H9 (cell line): Measurements from ENCODE around the gene DCXR. TPM values are rescaled to one million over a fixed set of nuclear protein-coding genes. Genes with fewer than 3 reads are reported as not detected.

Experiments used
- DNase-seq: peaks from one replicate; pipeline ENCODE4 v3.0.0-alpha.2; 2017
- H2AFZ ChIP-seq: one replicate; pipeline ENCODE4 v1.6.1; 2013; ENCODE audit warnings: mild to moderate bottlenecking, low read length, control low read depth, moderate library complexity
- H2AK5ac ChIP-seq: 2 replicates; pipeline ENCODE4 v1.6.1; 2013; ENCODE audit warnings: low read length, control low read depth, mixed read lengths; ENCODE audit not compliant: insufficient read length
- H2BK120ac ChIP-seq: one replicate; pipeline ENCODE4 v1.6.1; 2013; ENCODE audit warnings: low read depth, mild to moderate bottlenecking, low read length, control low read depth, inconsistent platforms; ENCODE audit not compliant: poor library complexity, severe bottlenecking
- H2BK12ac ChIP-seq: 2 replicates; pipeline ENCODE4 v1.6.1; 2013; ENCODE audit warnings: low read length, control low read depth, mixed read lengths, low read depth; ENCODE audit not compliant: insufficient read length
- H2BK15ac ChIP-seq: 2 replicates; pipeline ENCODE4 v1.6.1; 2013; ENCODE audit warnings: low read depth, low read length, control low read depth
- H2BK20ac ChIP-seq: one replicate; pipeline ENCODE4 v1.6.1; 2013; ENCODE audit warnings: low read depth, mild to moderate bottlenecking, low read length, control low read depth, inconsistent platforms; ENCODE audit not compliant: poor library complexity, severe bottlenecking
- H2BK5ac ChIP-seq: 2 replicates; pipeline ENCODE4 v1.6.1; 2013; ENCODE audit warnings: low read length, control low read depth, mixed read lengths; ENCODE audit not compliant: insufficient read length
- H3K14ac ChIP-seq: 2 replicates; pipeline ENCODE4 v1.6.1; 2013; ENCODE audit warnings: low read length, control low read depth; ENCODE audit not compliant: insufficient read depth
- H3K18ac ChIP-seq: 2 replicates; pipeline ENCODE4 v1.6.1; 2013; ENCODE audit warnings: low read depth, mild to moderate bottlenecking, mixed read lengths, low read length, control low read depth; ENCODE audit not compliant: insufficient read length
- H3K23ac ChIP-seq: 2 replicates; pipeline ENCODE4 v1.6.1; 2013; ENCODE audit warnings: low read length, control low read depth, mixed read lengths, low read depth; ENCODE audit not compliant: insufficient read length
- H3K23me2 ChIP-seq: 2 replicates; pipeline ENCODE4 v1.6.1; 2013; ENCODE audit warnings: low read depth, mild to moderate bottlenecking, mixed read lengths, low read length, control low read depth; ENCODE audit not compliant: insufficient read length, poor library complexity, severe bottlenecking
- H3K27ac ChIP-seq: 2 replicates; pipeline ENCODE4 v1.5.1; 2013; ENCODE audit warnings: low read length, control low read depth, mixed read lengths, low read depth; ENCODE audit not compliant: insufficient read length
- H3K27me3 ChIP-seq: 2 replicates; pipeline ENCODE4 v1.6.1; 2013; ENCODE audit warnings: low read length, control low read depth, inconsistent platforms; ENCODE audit not compliant: insufficient read depth
- H3K4ac ChIP-seq: 2 replicates; pipeline ENCODE4 v1.6.1; 2013; ENCODE audit warnings: low read depth, mild to moderate bottlenecking, control low read depth, inconsistent platforms, low read length, moderate library complexity
- H3K4me1 ChIP-seq: 2 replicates; pipeline ENCODE4 v1.6.1; 2013; ENCODE audit warnings: low read length, control low read depth, inconsistent platforms; ENCODE audit not compliant: insufficient read depth
- H3K4me2 ChIP-seq: 2 replicates; pipeline ENCODE4 v1.6.1; 2013; ENCODE audit warnings: low read length, control low read depth, mixed read lengths; ENCODE audit not compliant: insufficient read length, insufficient read depth
- H3K56ac ChIP-seq: 2 replicates; pipeline ENCODE4 v1.6.1; 2013; ENCODE audit warnings: low read depth, mild to moderate bottlenecking, mixed read lengths, low read length, control low read depth; ENCODE audit not compliant: insufficient read length
- H3K79me1 ChIP-seq: 2 replicates; pipeline ENCODE4 v1.6.1; 2013; ENCODE audit warnings: low read depth, mild to moderate bottlenecking, moderate library complexity, low read length, control low read depth, inconsistent platforms; ENCODE audit not compliant: insufficient read depth, poor library complexity, severe bottlenecking
- H3K79me2 ChIP-seq: 2 replicates; pipeline ENCODE4 v1.6.1; 2013; ENCODE audit warnings: low read length, control low read depth, inconsistent platforms; ENCODE audit not compliant: insufficient read depth
- H3K9ac ChIP-seq: 2 replicates; pipeline ENCODE4 v1.6.1; 2013; ENCODE audit warnings: low read length, control low read depth, mixed read lengths; ENCODE audit not compliant: insufficient read length; ENCODE audit errors: extremely low read depth
- H3K9me3 ChIP-seq: one replicate; pipeline ENCODE4 v1.6.1; 2013; ENCODE audit warnings: low read depth, low read length, inconsistent platforms; ENCODE audit not compliant: control insufficient read depth
- H3T11ph ChIP-seq: one replicate; pipeline ENCODE4 v1.6.1; 2013; ENCODE audit warnings: mild to moderate bottlenecking, low read length, control low read depth, inconsistent platforms
- H4K20me1 ChIP-seq: one replicate; pipeline ENCODE4 v1.6.1; 2013; ENCODE audit not compliant: control insufficient read depth, insufficient read length, insufficient read depth
- H4K5ac ChIP-seq: 2 replicates; pipeline ENCODE4 v1.6.1; 2013; ENCODE audit warnings: low read depth, mild to moderate bottlenecking, mixed read lengths, low read length, control low read depth; ENCODE audit not compliant: insufficient read length
- H4K8ac ChIP-seq: replicated peaks from 2 replicates; pipeline ENCODE4 v1.6.1; 2013; ENCODE audit warnings: low read length, control low read depth, mixed read lengths, low read depth; ENCODE audit not compliant: insufficient read length
- H4K91ac ChIP-seq: 2 replicates; pipeline ENCODE4 v1.6.1; 2013; ENCODE audit warnings: low read depth, mild to moderate bottlenecking, moderate library complexity, mixed read lengths, low read length, control low read depth; ENCODE audit not compliant: insufficient read length
- H3K27ac Mint-ChIP-seq, 3 experiments: 2 replicates in 2 of 3; 3 replicates in 1 of 3; pipeline ENCODE4 v1.8.0; 2020 to 2021; ENCODE audit warnings: mixed read lengths in 3 of 3, mild to moderate bottlenecking in 1 of 3, moderate library complexity in 1 of 3
- H3K27me3 Mint-ChIP-seq: 2 replicates; pipeline ENCODE4 v1.8.0; 2021; ENCODE audit warnings: low read depth, mild to moderate bottlenecking, moderate library complexity, mixed read lengths
- H3K36me3 Mint-ChIP-seq, 3 experiments: 2 replicates in 2 of 3; 3 replicates in 1 of 3; pipeline ENCODE4 v1.8.0; 2020 to 2021; ENCODE audit warnings: low read depth in 3 of 3, mixed read lengths in 3 of 3; ENCODE audit not compliant: insufficient read depth in 1 of 3
- H3K4me1 Mint-ChIP-seq, 2 experiments: 2 replicates each; pipeline ENCODE4 v1.8.0; 2020; ENCODE audit warnings: mixed read lengths in 2 of 2
- H3K4me3 Mint-ChIP-seq, 2 experiments: 2 replicates in 1 of 2; 3 replicates in 1 of 2; pipeline ENCODE4 v1.8.0; 2020 to 2021; ENCODE audit warnings: mild to moderate bottlenecking in 2 of 2, mixed read lengths in 2 of 2, moderate library complexity in 1 of 2
- H3K9me3 Mint-ChIP-seq, 2 experiments: 2 replicates in 1 of 2; 3 replicates in 1 of 2; pipeline ENCODE4 v1.8.0; 2020; ENCODE audit warnings: mild to moderate bottlenecking in 2 of 2, mixed read lengths in 2 of 2, moderate library complexity in 1 of 2
- WGBS: extraction: QIAGEN DNeasy Blood & Tissue Kit; methylation state at CpG from one replicate; pipeline ENCODE4 v1.1.7; 2013; ENCODE audit warnings: missing lambda C conversion rate, low lambda C conversion rate, mixed read lengths; ENCODE audit not compliant: insufficient read length; ENCODE audit errors: extremely low coverage; 5-methylcytosine and 5-hydroxymethylcytosine counted together
- total RNA-seq: library from RNA; stranded (reverse); gene quantifications from 2 replicates; pipeline ENCODE4 v1.2.1, GENCODE V29; 2021
- TF ChIP-seq, protein P1 (sequence below): fragments of 200-600 bp; sonication (generic); conservative IDR thresholded peaks from 3 replicates; pipeline ENCODE4 v1.8.0; 2021; ENCODE audit warnings: antibody characterized with exemption, mild to moderate bottlenecking

Gene DCXR
- total RNA-seq, 1 experiment from 2014 or later, result 93.6 TPM

DNA sequence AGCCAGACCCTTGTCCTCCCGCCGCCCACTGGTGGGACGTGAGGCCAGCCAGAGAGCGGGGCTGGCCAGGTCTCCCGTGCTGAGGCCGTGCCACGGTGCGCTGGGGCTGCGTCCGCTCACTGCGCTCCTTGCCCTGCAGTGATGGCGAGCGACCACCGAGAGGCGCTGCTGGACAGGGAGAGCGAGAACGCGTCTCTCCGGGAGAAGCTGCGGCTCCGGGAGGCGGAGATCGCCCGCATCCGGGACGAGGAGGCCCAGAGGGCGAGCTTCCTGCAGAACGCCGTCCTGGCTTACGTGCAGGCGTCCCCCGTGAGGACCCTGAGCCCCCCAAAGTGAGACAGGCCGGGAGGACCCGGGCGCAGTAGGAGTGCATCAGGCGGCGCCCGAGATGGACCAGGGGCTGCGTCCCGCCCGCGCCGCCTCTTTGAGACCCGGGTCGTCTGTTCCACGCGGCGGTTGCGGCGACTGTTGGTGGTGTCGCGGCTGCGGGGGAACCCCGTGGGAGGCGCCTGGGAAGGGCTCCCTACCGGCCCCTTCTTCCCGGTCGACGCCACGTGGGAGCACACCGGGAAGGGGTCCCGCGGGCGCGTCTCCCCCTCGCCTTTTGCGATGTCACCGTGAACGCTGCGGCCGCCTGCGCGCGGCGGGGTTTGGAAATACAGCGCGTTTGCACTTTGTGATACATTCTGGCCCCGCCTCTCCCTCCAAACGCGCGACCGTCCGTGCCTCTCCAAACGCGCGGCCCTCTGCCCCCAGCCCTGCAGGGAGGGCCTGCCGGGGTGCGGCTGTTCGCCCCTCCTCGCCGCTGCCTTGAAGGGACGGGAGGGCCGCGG lies 6.8 kb downstream of the DCXR start:
- no peaks in the 10 kb centered on the region for H3K4me1 ChIP-seq
- H2BK120ac ChIP-seq, result no peak overlapping the region
- no peak overlapping the region for H4K8ac ChIP-seq
- no peak overlapping the region for H2BK20ac ChIP-seq
- H2BK5ac ChIP-seq, result no peak overlapping the region
- WGBS, result no CpG with 5 or more reads among the region's 94 CpGs
- H4K5ac ChIP-seq, result no peak overlapping the region
- TF ChIP-seq, protein P1, sequence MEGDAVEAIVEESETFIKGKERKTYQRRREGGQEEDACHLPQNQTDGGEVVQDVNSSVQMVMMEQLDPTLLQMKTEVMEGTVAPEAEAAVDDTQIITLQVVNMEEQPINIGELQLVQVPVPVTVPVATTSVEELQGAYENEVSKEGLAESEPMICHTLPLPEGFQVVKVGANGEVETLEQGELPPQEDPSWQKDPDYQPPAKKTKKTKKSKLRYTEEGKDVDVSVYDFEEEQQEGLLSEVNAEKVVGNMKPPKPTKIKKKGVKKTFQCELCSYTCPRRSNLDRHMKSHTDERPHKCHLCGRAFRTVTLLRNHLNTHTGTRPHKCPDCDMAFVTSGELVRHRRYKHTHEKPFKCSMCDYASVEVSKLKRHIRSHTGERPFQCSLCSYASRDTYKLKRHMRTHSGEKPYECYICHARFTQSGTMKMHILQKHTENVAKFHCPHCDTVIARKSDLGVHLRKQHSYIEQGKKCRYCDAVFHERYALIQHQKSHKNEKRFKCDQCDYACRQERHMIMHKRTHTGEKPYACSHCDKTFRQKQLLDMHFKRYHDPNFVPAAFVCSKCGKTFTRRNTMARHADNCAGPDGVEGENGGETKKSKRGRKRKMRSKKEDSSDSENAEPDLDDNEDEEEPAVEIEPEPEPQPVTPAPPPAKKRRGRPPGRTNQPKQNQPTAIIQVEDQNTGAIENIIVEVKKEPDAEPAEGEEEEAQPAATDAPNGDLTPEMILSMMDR, result peak; percentile 93
- peaks cover 2 to 19% of the 10 kb centered on the region in 2 experiments; a peak in 3 of 4 replicates for H3K4me1 Mint-ChIP-seq
- H2AK5ac ChIP-seq, result no peak overlapping the region
- H3K4me2 ChIP-seq, result peak overlapping the region; percentile 5
- H3K36me3 Mint-ChIP-seq, result peaks cover 8 to 24% (median 16%) of the 10 kb centered on the region in 3 experiments; a peak in 6 of 7 replicates
- no peaks in the 10 kb centered on the region for H3K79me2 ChIP-seq
- H3K27me3 ChIP-seq, result no peaks in the 10 kb centered on the region; the same call in 1 of the 2 replicates
- H3K79me1 ChIP-seq, result no peaks in the 10 kb centered on the region
- H3K9me3 ChIP-seq, result no peaks in the 10 kb centered on the region
- no peak overlapping the region for H3K56ac ChIP-seq
- H3K9ac ChIP-seq, result no peak overlapping the region
- no peak overlapping the region for H4K91ac ChIP-seq
- no peak overlapping the region for H3K18ac ChIP-seq
- no peaks in the 10 kb centered on the region for H4K20me1 ChIP-seq
- DNase-seq, result peak; percentile 97
- H3T11ph ChIP-seq, result no peak overlapping the region
- H3K4ac ChIP-seq, result no peak overlapping the region
- H2BK12ac ChIP-seq, result no peak overlapping the region
- peaks cover 0 to 2% of the 10 kb centered on the region in 2 experiments; a peak in 1 of 5 replicates for H3K9me3 Mint-ChIP-seq
- H3K23ac ChIP-seq, result no peak overlapping the region
- H3K27me3 Mint-ChIP-seq, result peaks cover 2% of the 10 kb centered on the region; the same call in 1 of the 2 replicates
- H3K27ac ChIP-seq, result no peak overlapping the region
- H3K23me2 ChIP-seq, result peaks cover 8% of the 10 kb centered on the region
- H3K27ac Mint-ChIP-seq, result no peak overlapping the region
- no peak overlapping the region for H3K14ac ChIP-seq
- no peak overlapping the region for H2BK15ac ChIP-seq
- H3K4me3 Mint-ChIP-seq, result peak overlapping the region; percentile 63 to 81
- H2AFZ ChIP-seq, result no peak overlapping the region
